RPMI8226 (cell line): ENCODE measurements around the gene ZCCHC14.
"Not testable (repeated sequence)": the region's sequence is repeated elsewhere in the genome, so short reads cannot be mapped to it uniquely, and the experiment has no call there.

Experiments
- DNase-seq: peaks from one replicate; pipeline ENCODE4 v3.0.0-alpha.2; 2015

ZCCHC14 gene

GRCh38 chr16:87495578-87496446, 3.0 kb upstream of the ZCCHC14 start:
- no peak for DNase-seq

GRCh38 chr16:87493608-87494280, 920 bp upstream of the ZCCHC14 start:
- DNase-seq: no peak

- no peak for DNase-seq
Measured at GRCh38 chr16:87492291-87492630, 563 bp downstream of the ZCCHC14 start.

- no peak for DNase-seq
Measured at GRCh38 chr16:87491522-87492290, 1.1 kb downstream of the ZCCHC14 start.

- not testable (repeated sequence) for DNase-seq
Measured at GRCh38 chr16:87490799-87491521, 1.9 kb downstream of the ZCCHC14 start.

- DNase-seq: no peak
Measured at GRCh38 chr16:87490096-87490798, 2.6 kb downstream of the ZCCHC14 start.

GRCh38 chr16:87489434-87490045, 3.3 kb downstream of the ZCCHC14 start:
- DNase-seq: no peak

GRCh38 chr16:87488960-87489359, 3.9 kb downstream of the ZCCHC14 start:
- DNase-seq: not testable (repeated sequence)

GRCh38 chr16:87487361-87487924, 5.4 kb downstream of the ZCCHC14 start:
- no peak for DNase-seq

- DNase-seq: no peak
Measured at GRCh38 chr16:87486713-87487247, 6.0 kb downstream of the ZCCHC14 start.

GRCh38 chr16:87486282-87486681, 6.5 kb downstream of the ZCCHC14 start:
- DNase-seq: no peak

GRCh38 chr16:87485792-87486191, 7.0 kb downstream of the ZCCHC14 start:
- DNase-seq: not testable (repeated sequence)

- DNase-seq: no peak
Measured at GRCh38 chr16:87484487-87485331, 8.1 kb downstream of the ZCCHC14 start.

- DNase-seq: no peak
Measured at GRCh38 chr16:87483481-87483880, 9.3 kb downstream of the ZCCHC14 start.

GRCh38 chr16:87482670-87483069, 10.2 kb downstream of the ZCCHC14 start:
- DNase-seq: not testable (repeated sequence)

GRCh38 chr16:87482266-87482665, 10.6 kb downstream of the ZCCHC14 start:
- no peak for DNase-seq

- DNase-seq: not testable (repeated sequence)
Measured at GRCh38 chr16:87481711-87482110, 11.1 kb downstream of the ZCCHC14 start.

- DNase-seq: not testable (repeated sequence)
Measured at GRCh38 chr16:87477209-87477981, 15.4 kb downstream of the ZCCHC14 start.

GRCh38 chr16:87474566-87474996, 18.2 kb downstream of the ZCCHC14 start:
- no peak for DNase-seq
